GM12801 (cell line): ENCODE measurements around the gene CYBC1.

Source experiments
- CTCF ChIP-seq: IDR thresholded peaks from one replicate; pipeline ENCODE4 v1.5.1; 2011; ENCODE audit warnings: control low read depth; ENCODE audit not compliant: insufficient read length; ENCODE audit errors: extremely low read depth

The CYBC1 gene

GRCh38 chr17:82434216-82434565 lies 16.4 kb downstream of the CYBC1 start:
- no peak for TF ChIP-seq CTCF

- TF ChIP-seq CTCF: no peak
Measured at GRCh38 chr17:82433560-82434215, 16.9 kb downstream of the CYBC1 start.

GRCh38 chr17:82432017-82432416 lies 18.5 kb downstream of the CYBC1 start:
- no peak for TF ChIP-seq CTCF

GRCh38 chr17:82429824-82430223 lies 20.7 kb downstream of the CYBC1 start:
- no peak for TF ChIP-seq CTCF

- TF ChIP-seq CTCF: no peak
Measured at GRCh38 chr17:82428546-82428945, 22.0 kb downstream of the CYBC1 start.

GRCh38 chr17:82424863-82425159 lies 25.7 kb downstream of the CYBC1 start:
- no peak for TF ChIP-seq CTCF

- TF ChIP-seq CTCF: no peak
Measured at GRCh38 chr17:82424001-82424862, 26.3 kb downstream of the CYBC1 start.
